HG03469 (cell line): Measurements from ENCODE around the gene CTBP2.

Source experiments
- ATAC-seq: cut with Tn5 transposase; IDR thresholded peaks from one replicate; pipeline ENCODE4 v1.9.1; 2021; ENCODE audit warnings: mild to moderate bottlenecking, moderate library complexity, moderate number of reproducible peaks; ENCODE audit not compliant: unreplicated experiment

Gene CTBP2

DNA sequence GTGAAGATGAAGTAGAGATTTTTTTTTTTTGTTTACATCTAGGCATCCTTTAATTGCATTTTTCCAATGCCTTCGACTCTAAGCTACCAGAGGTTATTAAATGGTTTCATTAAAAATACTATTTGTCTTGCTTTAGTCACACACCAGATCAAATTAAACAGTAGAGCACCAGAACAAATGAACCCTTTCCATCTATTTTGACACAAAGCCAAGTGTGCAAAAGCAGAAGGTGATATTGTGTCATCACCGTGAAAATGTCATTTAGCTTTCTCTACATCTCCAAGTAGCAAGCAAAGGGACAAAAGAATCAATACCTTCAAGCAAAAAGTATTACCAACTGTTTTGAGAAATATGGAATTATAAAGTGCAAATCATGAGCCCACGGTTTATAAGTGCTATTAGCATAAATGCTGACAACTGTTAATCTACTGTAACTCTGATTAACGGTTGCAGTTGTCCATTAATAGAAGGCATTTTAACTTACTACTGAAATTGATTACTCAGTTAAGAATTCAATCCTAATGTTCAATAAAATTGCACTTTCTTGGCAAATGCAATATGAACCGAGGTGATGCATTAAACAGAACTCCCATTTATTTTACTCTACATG is 49.1 kb downstream of the CTBP2 start:
- ATAC-seq, result no peak

DNA sequence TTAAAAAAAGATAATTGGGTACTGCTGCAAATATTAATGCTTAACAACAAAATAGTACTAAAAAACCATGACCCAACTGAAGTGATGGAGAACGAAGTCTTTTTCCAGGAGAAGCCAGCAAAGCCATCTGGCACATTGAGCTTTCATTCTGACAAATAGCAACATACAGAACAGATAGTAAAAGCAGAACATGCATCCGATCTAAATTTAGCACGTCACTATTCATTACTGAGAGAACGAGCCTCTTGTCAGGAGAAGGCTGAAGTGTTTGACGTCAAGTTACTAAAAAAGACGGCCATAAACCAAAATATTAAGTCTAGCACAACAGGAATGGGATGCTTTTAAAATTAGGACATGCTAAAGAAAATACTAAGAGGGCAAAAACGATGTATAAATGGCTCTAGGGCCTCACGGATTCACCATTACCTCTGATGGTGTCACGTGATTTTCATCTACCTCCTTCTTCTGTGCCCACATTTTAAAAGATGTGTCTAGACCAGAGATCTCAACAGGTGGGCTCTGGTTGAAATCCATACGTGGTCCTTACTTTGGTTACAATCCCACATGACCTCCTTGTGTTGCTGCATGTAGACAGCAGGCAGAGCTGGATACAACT is 52.3 kb downstream of the CTBP2 start:
- ATAC-seq, result no peak

DNA sequence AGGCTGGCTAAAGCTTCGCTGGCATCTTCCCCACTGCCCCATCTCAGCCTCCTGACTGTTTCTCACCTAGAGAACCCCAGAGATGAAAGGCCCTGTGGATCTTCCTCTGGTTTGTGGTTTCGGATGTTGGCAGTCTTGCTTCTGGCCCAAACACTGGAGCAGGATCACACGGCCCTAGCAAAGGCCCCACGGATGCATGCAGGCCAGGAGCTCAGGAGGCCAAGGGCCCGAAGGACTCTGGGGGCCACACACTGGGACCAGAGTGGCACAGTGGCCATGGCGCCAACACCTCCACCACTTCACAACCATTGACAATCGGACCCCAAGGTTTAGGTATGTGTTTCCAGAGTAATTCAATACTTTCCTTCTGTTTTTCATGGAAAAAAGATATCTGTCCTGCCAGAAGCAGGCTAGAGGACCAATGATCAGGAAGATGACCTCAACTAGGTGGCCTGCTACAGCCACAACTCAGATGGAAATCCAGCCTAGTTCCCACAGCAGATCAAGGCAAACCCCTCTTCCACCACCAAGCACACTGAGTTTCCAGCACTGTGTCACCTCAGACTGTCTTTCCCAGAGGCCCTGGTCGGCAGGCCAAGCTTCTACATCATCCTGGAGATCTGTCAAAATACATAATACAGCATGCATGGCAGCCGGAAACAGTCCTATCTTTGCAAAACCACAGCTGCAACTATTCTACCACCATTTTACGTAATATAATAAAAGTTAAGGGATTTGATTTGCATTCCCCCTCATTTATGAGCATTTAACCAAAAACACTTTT is 53.0 kb downstream of the CTBP2 start:
- ATAC-seq, result no peak

DNA sequence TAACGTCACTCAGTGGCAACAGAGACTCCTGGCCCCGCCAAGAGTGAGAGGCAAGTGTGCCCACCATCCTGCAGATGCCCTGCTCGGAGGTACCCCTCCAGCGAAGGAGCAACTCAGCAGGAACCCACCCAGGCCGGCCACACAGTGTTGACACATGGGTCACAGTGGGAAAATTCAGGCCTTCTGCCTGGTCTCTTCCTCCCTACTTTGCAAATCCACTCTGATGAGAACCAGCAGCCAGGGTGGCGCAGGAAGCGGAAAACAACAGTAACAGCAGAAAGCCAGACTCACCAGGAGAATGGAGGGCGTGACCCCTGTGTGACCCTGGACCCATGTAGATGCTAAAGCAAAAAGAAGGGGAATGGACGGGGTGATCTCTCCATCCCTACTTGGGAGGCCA is 53.8 kb downstream of the CTBP2 start:
- no peak for ATAC-seq

DNA sequence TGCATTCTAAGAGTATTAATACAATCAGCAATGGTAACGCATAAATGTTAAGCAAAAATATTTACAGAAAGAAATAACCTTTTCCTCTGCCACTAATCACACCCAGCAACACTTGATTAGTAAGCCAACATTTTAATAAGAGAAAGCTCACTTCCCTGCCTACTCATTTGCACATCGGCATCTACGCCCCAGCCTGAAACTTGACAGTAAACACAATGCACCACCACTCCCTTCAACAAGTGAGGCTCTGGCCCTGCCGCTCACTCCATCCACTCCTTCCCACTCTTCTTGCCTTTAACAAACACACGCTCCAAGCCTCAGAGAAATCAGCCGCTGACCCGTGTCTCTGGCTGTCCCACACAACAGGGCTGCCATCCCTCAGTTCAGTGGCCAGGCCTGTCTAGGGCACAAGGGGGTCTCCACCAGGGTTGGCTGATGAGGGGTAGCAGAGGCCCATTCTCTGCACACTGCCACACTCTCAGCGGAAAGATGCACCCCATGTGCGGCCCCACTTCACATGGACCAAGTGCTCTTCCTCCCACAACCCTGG is 54.6 kb downstream of the CTBP2 start:
- no peak for ATAC-seq

DNA sequence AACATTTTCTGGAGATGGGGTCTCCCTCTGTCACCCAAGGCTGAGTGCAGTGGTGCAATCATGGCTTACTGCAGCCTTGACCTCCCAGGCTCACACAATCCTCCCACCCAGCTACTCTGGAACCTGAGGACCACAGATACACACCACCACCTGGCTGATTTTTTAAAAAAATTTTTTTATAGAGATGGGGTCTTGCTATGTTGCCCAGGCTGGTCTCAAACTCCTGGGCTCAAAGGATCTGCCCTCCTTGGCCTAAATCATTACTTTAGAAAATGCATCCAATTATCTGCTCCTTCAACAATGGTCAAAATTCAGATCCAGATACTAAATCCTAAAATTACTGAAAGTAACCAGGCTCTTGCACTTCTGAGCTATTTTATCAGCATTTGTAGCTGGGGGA is 55.2 kb downstream of the CTBP2 start:
- ATAC-seq, result no peak

DNA sequence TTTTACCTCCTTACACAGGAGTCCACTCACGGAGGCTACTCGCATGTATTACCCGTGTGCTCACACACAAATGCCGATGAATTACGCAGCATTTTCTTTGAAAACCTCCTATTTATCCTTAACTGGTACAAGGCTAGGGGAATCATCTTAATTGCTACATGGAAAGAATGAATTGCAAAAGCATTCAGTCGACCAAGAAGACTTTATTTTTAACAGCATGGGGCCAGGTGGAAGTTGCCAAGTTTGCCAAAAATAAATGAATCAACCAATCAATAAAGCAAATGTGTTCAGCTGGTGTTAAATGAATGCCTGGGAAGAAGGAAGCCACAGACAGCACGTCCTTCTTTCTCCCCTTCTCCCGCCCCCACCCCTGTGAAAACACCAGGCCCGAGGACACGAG is 55.8 kb downstream of the CTBP2 start:
- ATAC-seq, result no peak

DNA sequence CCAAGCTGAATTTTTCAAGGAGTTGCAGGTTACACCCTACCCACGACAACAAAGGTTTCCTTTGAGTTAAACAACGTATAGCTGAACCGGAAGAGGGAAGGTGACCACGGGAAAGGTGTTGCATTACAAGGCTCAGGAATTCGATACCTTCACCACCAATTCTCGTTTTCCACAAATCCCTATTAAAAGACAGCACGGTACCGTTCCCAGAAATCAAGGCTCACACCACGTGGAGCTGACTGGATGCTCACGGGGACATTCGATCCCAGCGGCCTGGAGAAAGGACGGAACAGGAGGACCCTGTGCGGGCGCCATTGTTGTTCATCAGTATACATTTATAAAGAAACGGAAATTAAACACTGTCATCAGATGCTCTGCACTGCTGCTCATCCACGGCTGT is 56.4 kb downstream of the CTBP2 start:
- no peak for ATAC-seq

DNA sequence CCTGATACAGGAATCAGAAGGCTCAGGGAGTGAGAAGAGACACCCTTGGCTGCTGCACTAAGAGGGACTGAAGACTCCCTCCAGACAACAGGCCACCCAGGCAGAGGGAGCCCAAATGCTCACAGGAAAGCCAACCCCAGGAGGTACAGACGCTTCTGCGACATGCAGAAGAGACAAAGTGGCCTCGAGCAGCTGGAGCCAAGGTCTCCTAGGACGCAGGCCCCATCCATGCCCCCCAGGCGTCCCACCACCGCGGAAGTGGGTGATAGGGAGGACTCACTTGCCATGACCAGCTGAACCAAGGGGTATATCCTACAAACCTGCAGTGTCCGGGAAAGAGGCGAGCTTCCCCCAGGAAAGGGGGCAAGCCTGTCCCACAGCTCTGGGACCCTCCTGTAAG is 56.9 kb downstream of the CTBP2 start:
- no peak for ATAC-seq

DNA sequence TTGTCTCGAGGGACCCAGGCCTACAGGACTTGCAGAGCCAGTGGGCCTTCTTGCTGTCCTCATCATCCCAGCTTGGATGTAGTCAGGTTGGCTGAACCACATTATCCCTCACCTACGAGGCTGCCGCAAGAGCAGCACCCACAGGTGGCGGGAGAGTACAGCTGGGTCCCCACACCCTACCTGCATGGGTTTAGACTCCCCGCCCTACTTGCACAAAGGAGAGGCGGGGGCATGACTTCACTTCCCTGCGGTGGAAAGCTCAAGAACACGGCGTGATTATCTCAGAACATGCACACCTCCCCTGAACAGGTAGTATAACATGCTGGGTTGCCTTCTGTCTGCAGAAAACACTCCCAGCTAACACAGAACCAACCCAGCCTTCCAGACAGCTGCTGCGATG is 57.5 kb downstream of the CTBP2 start:
- no peak for ATAC-seq

DNA sequence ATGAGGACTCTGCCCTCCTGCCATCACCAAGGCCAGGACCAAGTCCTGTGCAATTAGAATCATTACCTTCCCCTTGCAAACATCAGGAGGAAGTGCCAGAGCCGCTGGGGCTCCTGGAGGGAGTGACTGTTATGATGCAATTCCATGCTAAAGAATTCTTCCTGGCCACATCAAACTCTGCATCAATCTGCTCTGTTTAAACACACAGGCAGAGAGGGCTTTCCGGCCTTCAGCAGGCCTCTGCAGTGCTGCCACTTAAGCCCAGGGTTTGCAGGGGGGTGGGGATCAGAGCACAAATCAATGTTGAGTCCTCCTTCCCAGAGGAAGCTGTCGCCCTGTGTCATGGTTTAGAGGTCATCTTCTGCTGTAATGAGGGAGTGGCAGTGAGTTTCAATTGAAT is 58.1 kb downstream of the CTBP2 start:
- ATAC-seq, result no peak

DNA sequence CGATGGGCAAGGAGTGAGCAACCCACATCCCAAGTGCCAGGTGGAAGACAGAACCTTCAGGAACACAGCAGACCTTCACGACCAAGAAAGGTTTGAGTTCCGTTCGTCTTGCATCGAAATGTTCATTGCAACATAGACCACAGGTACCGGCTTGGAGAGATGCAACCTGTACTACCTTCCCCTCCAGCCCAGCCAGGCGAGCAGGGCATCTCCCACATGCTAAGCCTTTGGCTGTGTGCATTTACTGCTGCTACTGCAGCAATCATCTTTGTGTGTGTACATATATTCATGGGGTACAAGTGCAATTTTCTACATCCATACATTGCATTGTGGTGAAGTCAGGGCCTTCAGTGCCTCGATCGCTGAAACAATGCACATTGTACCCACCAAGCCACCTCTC is 58.8 kb downstream of the CTBP2 start:
- no peak for ATAC-seq

DNA sequence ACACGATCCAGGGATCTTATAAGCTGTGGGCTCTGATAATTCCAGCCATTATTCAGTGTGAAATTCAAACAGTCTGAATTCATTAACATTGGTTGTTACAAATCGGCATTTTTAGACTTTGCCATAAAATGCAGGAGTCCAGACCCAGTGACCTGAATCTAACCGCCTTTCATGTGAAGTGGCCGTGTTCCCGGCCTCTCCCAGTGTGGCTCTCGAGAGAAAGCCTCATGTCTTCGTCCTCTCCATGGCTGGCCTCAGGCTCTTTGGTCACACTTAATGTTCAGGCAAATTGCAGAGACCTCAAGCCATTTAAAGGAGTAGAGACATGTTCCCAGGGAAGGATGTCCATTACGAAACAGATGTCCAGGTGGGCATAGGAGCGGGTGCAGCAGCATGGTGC is 59.3 kb downstream of the CTBP2 start:
- no peak for ATAC-seq

DNA sequence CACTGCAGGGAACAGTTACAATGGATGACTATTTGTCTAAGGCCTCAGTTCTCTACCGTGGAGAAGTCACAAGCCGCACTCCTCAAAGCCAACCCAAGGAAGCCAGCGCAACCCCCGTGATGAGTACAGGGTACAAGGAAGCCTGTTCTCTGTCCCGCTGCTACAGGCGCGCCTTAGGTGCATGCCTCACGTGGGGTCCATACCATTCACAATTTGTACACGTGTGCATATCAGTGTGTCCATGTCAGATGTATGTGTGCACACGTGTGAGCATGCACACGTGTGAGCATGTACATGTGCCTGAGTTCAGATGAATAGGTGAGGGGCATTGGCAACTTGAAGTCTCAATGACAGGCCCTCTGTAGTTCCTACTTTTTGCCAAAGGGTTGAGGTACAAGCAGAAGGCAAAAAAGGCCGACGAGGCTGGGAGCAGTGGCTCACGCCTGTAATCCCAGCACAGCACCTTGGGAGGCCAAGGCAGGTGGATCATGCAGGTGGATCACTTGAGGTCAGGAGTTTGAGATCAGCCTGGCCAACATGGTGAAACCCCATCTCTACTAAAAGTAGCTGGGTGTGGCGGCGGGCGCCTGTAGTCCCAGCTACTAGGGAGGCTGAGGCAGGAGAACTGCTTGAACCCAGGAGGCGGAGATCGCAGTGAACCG is 62.8 kb downstream of the CTBP2 start:
- ATAC-seq, result no peak

DNA sequence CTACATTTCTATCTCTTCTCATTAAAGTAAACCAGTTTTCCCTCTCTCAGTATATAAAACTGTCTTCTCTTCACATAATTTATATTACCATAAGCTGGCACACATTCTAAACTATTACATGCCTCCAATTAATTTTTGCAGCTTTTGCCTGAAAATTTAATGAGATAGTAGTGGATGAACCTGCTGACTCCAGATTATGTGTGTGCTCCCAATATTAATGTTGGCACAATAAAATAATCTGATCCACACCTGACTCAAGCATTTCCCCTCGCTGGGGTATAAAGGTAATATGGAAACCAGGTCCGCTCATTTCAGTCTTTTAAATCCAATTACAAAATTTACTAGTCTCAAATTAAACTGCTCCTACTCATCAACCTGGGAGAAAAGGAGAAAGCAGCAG is 63.4 kb downstream of the CTBP2 start:
- no peak for ATAC-seq

DNA sequence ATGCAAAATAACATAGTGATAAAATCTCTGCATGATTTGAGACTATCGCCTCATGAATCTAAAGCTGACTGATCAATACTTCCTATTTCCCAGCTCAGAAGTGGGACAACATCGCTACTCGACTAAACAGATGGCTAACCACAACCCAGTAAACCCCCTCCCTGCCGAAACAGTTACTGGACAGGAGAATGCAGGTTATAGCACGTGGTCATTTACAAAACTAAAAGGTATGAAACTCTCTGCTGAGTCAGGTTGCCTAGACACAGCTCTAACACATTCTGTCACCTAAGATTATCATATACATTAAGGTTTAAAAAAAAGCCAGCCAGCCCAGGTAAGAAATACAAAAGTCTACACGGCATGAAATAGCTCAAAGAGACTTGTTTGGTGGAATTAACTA is 64.0 kb downstream of the CTBP2 start:
- ATAC-seq, result no peak

DNA sequence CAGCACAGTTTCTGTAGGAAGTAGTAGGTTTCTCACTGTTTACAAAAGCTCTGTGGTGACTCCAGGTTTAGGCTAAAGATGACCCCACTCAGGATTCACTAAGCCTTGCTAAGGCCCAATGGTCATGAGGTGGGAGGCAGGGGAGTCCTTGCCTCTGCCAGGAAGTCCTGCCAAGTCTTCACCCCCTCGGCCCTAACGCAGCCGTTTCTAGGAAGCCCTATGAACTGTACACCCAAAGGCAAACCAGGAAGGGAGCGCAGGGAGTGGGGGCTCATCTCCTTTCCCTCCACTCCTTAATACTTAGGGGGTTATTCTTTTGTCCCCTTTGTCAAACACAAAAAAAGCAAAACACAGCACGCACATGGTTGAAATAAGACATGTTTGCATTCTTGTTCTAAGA is 64.6 kb downstream of the CTBP2 start:
- ATAC-seq, result no peak

DNA sequence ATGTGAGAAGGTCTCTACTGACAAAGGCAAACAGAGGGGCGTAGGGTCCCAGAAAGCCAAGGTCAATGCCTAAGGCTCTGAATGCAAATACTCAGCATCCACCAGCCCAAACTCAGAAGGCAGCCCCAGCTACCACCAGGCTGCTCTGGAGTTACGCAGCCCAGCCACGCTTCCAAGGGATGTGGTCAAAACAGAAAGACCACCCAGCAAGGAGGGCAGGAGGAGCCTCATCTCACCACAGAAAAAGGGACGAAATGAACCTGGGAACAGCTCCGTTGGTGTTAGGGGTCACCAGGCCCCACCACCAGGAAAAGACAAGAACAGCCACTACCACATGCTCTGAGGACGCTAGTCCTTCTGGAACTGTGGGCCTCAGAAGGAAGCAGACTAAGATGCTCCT is 65.1 kb downstream of the CTBP2 start:
- ATAC-seq, result no peak

DNA sequence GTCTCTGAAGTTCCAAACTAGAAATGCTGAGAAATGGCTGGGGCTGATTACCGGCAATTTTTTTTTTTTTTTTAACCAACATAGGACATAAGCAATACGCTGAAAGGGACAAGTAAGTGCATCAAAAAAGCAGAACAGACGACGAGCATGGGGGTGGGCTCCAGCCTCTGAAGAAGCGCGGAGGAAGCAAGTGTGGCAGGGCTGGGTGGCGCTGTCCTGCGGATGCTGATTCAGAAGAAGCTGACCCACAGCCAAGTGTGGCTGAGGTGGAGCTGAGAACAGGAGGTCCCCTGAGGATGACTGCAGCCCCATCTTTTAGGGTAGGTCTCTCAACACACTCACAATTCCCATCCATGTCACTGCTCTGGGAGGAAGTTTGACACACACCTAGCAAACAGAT is 65.6 kb downstream of the CTBP2 start:
- ATAC-seq, result no peak

DNA sequence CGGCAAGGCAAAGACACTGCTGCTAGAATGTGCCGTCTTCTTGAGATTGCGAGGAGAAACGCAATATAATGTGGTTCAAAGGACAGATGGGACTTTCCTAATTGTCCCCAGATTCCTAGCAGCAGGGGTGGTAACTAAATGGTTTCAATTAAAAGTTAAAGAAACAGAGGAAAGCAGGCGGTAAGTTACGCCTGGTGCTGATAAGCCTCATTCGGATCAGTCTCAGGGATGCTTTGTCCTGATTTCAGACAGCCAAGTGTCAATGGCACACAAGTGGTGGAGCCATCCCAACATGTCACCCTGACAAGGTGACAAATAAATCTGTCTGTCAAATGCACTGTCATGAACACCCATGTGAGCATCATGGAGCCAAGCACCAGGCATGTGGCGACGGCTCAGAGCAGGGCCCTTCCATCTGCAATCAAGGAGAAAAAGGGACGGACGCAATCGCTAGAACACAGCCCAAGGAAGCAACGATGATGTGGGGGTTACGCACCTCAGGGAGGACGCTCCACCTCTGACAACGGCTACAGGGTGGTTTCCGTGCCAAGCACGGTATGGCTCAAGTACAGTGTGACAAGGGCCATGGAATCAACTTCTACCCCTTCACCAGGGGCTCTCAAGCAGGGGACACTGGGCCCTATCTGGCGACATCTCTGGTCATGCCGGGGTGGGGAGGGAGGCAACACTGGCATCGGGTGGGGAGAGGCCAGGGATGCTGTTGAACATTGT is 66.2 kb downstream of the CTBP2 start:
- no peak for ATAC-seq
